ENCODE measurements around the gene LINGO4. TPM values are rescaled to one million over a fixed set of nuclear protein-coding genes. Genes with fewer than 3 reads are reported as not detected.

The LINGO4 gene
- total RNA-seq: not detected in 2 replicates

GRCh38 chr1:151805066-151805820 is at the start of gene LINGO4:
TSS of gene LINGO4 (minus strand) at chr1:151805419. CDS start at chr1:151802704, 2,715 bp downstream.

GRCh38 chr1:151853411-151853943 is 48.3 kb upstream of the LINGO4 start, which contains the start of gene THEM5:
TSS of gene THEM5 (minus strand) at chr1:151853712. CDS start at chr1:151853565, 147 bp downstream.

GRCh38 chr1:151839457-151840403 is 34.5 kb upstream of the LINGO4 start, which contains the start of gene C2CD4D:
TSS of gene C2CD4D (minus strand) at chr1:151839820. CDS start at chr1:151838989, 831 bp downstream.

GRCh38 chr1:151831605-151832004 is 26.4 kb upstream of the LINGO4 start, which contains the start of gene RORC:
TSS of gene RORC (minus strand) at chr1:151831802. CDS start at chr1:151831764, 38 bp downstream.

GRCh38 chr1:151790071-151790939 is 14.9 kb downstream of the LINGO4 start, which contains the start of gene TDRKH:
TSS of gene TDRKH (minus strand) at chr1:151790500. CDS start at chr1:151783022, 7,478 bp downstream.

GRCh38 chr1:151762941-151763921 is 42.0 kb downstream of the LINGO4 start, which contains the start of gene MRPL9:
TSS of gene MRPL9 (minus strand) at chr1:151763496. CDS start at chr1:151763479, 17 bp downstream.

Other genes starting within 250 kb of the LINGO4 start
- 10.6 and 16.1 TPM in 2 replicates for gene SNX27, start 193.4 kb downstream of the LINGO4 start, total RNA-seq
- not detected in 2 replicates for gene CELF3, start 88.6 kb downstream of the LINGO4 start, total RNA-seq
- not detected in 2 replicates for gene RIIAD1, start 83.9 kb downstream of the LINGO4 start, total RNA-seq
- 81.1 and 91.5 TPM in 2 replicates for gene MRPL9, start 41.9 kb downstream of the LINGO4 start, total RNA-seq
- gene TDRKH, start 14.9 kb downstream of the LINGO4 start, total RNA-seq: 7.2 and 8.7 TPM in 2 replicates
- gene RORC, start 26.4 kb upstream of the LINGO4 start, total RNA-seq: 0.05 and 0.35 TPM in 2 replicates
- 0.14 TPM in 1 of 2 replicates, not detected in the other for gene C2CD4D, start 34.4 kb upstream of the LINGO4 start, total RNA-seq
- gene THEM5, start 48.3 kb upstream of the LINGO4 start, total RNA-seq: 0.99 and 2.3 TPM in 2 replicates
- 9.1 and 14.0 TPM in 2 replicates for gene THEM4, start 104.1 kb upstream of the LINGO4 start, total RNA-seq
- 554 and 603 TPM in 2 replicates for gene S100A10, start 188.4 kb upstream of the LINGO4 start, total RNA-seq
- gene S100A11, start 231.6 kb upstream of the LINGO4 start, total RNA-seq: 947 and 1,683 TPM in 2 replicates

Measured in airway epithelial cell (primary cell).